Posterior vena cava (tissue), 2 donors: ENCODE results near the gene CREB1. TPM values are rescaled to one million over a fixed set of nuclear protein-coding genes. Genes with fewer than 3 reads are reported as not detected.

Source experiments
- DNase-seq: peaks from one replicate; pipeline ENCODE4 v3.0.0-alpha.2; 2020; ENCODE audit warnings: low spot score
- intact Hi-C, 2 donors: fragments of 100-400 bp; cut with DNase I; formaldehyde crosslinking; loops; one replicate each; pipeline versions ENCODE4 v1.14.1 to v1.14.2; 2022 to 2023
- total RNA-seq, 2 donors: library from RNA; stranded (reverse); fragmentation: NEBNext Ultra II Directional; extraction: Animal tissue kit (Norgen Biotek cat#: 25700); gene quantifications; one replicate each; pipeline ENCODE4 v1.2.1, GENCODE V29; 2021
- donor health status: DM: yes; HTN: yes; CAD: no.
- donor health status: DM: yes; HTN: yes; CAD: no.

Gene CREB1
- total RNA-seq, 2 donors from 2014 or later = 62.0 to 67.9 TPM

DNA sequence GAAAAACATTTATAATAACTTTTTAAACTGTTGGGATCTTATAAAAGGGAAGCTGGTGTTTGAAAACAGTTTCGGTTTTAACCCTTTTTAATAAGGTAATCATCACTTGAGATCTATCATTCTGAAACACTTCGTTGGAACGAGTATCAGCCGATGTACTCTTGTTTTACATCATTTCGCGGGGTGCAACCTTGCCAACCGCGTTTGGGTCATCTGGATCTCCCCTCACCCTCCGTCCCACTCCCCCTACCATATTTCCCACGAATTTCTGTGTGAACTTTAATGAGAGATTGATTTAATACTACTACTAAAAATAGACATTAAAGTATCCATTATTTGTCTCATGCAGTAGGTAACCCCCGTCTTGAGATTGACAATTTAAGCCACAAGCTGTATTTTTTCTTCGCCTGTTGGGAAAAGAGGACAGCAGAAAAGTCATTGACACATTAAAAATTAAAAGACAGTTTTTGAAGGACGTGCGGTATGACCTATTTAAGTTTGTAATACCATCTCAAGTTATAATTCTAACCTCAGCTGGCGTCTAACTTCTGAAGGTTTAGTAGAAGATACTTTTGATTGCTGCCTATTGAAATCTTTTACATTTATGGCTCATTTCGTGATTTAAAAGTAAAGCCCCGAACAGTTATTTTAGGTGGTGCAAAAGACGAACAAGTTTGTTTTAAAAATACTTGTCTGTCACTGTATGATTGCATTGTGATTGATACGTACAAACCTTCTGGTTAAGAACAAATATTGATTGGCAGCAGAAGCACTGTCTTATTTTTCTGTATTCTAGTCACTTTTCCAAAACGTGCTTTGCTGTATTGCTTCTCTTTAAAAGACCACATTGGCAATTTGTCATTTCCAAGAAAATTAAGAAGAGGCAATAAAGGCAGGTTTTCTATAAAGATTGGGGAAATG is 1.5 kb downstream of the CREB1 start:
- no peak for DNase-seq
- intact Hi-C loops = no loop called here

DNA sequence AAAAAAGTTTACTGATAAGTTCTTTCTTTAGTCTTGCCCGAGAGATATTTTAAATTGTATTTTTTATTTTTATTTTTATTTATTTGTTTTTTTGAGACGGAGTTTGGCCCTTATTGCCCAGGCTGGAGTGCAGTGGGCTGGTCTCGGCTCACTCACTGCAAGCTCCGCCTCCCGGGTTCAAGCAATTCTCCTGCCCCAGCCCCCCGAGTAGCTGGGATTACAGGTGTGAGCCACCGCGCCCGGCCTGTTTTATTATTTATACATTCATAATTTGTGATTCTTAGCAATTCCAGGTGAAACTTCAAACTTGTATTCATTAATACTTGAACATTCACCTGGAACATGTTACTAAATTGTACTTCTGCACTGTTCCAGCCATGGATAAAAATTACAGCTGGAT is 2.9 kb downstream of the CREB1 start:
- intact Hi-C loops = no loop called here
- DNase-seq = no peak

- no peak for DNase-seq
These were observed 3.8 kb downstream of the CREB1 start for GRCh38 chr2:207533461-207534008.

DNA sequence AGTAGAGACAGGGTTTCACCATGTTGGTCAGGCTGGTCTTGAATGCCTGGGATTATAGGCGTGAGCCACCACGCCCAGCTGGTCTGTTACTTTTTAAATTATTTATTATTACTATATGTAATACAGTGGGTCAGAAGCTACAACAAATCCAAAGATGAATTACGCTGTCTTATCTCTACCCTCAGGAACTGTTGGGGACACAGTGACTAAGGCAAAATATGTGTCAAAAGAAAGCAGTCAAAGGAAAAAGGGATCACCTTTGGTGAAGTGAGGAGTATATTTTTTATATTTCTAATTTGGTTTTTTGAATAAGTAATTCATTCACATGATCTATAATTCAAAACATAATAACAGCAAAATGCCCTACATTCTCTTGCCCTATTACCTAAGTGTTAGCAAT is 4.7 kb downstream of the CREB1 start:
- no peak for DNase-seq

More at GRCh38 chr2:207533461-207534008, 3.8 kb downstream of the CREB1 start:
- intact Hi-C loops = no loop called here

DNA sequence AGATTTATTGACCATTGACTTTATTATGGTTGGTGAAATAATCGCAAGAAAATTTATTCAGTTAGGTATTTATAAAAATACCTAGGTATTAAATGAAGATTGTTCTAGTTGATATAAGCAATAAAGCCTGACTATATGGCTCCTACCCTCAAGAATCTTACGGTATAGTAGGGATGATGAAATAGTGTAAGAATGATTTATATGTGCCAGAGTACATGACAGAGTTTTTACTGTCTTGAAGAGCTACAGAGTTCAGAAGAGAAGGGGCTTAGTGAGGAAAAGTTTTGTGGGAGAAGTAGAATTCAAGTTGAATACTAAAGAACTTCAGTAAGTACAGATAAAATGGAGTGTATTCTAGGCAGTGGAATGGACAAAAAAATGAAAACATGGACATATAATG is 9.7 kb downstream of the CREB1 start:
- intact Hi-C loops = no loop called here
- DNase-seq = no peak

More for the DNA sequence above, 4.7 kb downstream of the CREB1 start:
- intact Hi-C loops = no loop called here

- intact Hi-C loops = no loop called here
- no peak for DNase-seq
These were observed 10.7 kb downstream of the CREB1 start for GRCh38 chr2:207540431-207540830.

DNA sequence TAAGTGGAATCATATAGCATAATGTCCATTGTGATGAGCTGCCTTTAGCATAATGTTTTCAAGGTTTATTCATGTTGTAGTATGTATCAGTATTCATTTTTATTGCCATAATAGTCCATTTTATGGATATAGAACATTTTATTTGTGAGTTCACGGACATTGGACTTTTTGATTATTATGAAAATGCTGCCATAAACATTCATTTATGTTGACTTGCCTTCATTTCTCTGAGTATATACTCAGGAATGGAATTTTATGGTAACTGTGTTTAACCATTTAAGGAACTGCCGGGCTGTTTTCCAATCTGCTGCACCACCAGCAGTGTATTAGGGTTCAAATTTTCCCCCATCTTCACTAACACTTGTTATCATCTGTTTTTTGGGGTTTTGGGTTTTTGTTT is 12.2 kb downstream of the CREB1 start:
- DNase-seq = no peak
- intact Hi-C loops = no loop called here

GRCh38 chr2:207543272-207543671 is 13.5 kb downstream of the CREB1 start:
- no peak for DNase-seq
- intact Hi-C loops = no loop called here

- no peak for DNase-seq
- intact Hi-C loops = no loop called here
These were observed 17.1 kb downstream of the CREB1 start for GRCh38 chr2:207546822-207547221.

DNA sequence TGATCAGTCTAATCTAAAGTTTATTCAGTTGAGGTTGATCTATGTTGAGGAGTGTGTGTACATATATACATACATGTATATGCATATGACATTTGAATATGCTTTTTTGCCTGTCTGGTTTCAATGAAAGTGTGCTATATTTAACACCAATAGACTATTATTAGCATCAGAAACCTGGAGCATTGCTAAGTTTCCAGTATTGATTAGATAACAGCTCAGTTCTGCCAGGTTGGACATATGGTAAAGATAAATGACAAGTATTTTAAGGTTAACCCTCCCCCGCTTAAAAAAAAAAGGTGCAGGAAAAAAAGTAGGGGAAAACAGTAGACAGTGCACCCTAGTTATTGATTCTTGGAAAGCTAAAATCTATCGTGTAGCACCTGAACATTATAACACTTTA is 19.4 kb downstream of the CREB1 start:
- intact Hi-C loops = no loop called here
- no peak for DNase-seq

DNA sequence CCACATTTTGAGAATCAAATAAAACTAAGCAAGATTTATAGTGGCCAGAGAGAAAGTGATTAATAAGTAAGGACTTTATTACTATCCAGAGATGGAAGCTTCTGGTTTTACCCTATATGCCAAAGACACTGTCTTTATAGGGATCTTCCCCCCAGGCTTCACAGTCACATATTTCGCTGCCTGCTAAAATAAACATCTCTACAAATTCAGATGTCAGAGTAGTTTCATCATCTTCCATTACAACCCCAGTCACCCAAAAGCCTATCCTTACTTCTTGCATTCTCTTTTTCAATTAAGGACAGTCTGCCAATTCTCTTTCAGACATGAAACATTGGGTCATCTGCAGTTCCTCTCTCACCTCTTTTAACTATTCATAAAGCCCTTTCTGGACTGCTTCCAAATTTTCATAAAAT is 28.3 kb downstream of the CREB1 start:
- DNase-seq = no peak
- intact Hi-C loops = no loop called here

DNA sequence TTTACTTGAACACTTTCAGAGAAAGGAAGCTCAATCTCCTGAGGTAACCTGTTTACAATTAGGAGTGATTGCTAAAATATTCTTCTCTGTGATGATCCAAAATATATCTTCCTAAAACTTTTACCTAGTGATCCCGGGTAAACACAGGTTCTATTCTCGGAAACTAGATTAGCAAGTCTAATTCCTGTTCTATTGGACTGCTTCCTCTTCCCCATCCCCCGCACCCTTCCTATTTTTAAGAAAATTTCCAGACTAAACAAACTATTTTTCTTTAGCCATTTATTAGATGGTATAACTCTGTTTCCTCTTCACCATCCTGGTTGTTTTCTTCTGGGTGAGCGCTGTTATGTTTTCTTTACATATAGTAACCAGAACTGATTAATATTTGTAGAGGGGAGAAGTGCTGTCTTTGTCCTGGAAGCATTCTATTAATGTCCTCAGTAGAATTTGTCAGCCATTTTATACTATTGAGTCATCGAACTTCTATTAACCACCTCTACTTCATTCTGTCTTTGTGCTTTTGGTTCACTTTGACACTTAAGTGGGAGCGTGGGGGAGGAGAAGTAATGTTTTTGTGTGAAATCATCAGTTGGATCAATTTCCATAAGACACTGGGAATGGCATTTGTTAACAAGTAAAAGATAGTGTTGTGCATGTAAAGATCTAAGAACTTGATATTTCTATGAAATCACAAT is 31.8 kb downstream of the CREB1 start:
- intact Hi-C loops = no loop called here
- no peak for DNase-seq

DNA sequence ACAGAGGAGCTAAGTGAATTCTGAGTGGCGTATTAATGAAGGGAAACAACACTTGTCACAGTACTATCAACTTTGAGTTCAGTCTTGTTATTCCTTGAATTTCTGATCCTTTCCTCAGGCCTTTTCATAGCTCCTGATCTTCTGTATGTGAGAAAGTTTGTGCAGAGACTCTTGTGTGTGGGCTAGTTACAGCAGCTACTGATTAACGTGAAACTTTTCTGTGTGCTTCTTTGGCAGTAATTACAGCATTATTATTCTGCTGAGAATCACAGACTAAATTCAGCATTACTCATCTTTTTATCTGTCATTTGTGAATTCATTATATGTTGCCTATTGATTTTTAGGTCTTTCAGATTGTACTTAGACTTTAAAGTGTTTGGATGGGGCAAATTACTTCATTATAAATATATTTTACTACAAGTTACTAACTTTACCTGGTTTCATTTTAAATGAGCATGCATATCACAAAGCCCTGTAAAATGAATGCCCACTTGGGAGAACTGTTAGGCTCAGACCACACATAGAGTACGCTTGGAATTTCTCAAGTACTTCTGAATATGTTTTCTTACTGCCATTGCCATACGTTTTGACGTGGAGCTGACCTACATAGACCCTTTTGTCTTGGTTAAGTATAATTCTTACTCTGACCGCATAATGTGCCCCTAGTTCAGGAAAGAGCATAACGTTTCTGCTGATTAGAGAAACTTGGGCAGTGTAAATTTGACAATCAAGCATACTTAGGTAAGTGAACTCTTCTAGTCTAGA is 36.2 kb downstream of the CREB1 start:
- intact Hi-C loops = no loop called here
- DNase-seq = no peak

DNA sequence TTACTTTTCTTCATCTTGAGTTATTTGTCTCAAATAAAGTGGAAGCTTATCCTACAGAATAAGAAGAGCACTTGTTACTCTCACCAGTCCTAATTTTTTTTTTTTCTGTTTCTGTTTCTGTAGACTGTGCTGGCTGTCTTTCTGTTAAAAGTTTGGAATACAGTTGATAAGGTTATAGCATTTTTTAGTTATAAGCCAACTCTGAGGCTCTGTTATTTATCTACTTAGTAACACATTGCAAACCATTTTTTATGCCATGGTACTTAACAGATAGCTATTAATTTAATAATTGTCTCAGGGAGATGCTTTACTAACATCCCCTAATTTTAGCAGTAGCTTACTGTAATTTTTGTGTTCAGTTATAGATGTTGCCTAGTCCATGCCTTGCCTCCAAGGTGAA is 37.9 kb downstream of the CREB1 start:
- DNase-seq = no peak
- intact Hi-C loops = no loop called here

DNA sequence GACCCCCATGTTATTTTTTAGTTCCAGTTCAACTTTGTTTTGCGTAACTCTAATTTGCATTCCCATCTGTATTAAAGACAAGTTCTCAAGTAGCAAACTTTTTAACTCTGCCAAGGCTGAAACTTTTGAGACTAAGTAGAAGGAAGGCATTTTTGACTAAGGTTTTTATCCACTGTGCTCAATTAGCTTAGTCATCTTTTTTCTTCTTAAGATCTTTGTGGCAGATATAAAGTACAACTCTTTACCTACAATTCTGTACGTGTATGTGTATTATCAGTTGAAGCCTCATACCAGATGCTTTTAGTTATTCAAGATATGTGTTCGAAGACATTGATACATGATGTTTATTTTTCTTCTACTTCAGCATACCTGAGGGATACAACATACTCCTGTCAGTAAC is 41.6 kb downstream of the CREB1 start:
- no peak for DNase-seq
- intact Hi-C loops = no loop called here

- intact Hi-C loops = no loop called here
These were observed 55.2 kb downstream of the CREB1 start for GRCh38 chr2:207584952-207585351.

DNA sequence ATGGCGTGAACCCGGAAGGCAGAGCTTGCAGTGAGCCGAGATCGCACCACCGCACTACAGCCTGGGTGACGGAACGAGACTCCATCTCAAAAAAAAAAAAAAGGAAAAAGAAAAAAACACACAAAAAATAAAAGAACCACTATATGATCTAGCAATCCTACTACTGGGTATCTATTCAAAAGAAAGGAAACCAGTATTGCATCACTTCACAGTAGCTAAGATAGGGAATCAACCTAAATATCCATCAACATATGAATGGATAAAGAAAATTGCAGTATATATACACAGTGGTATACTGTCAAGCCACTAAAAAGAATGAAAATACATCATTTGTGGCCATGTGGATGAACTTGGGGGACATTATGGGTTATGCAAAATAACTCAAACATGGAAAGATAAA is 57.5 kb downstream of the CREB1 start:
- DNase-seq = no peak
- intact Hi-C loops = no loop called here

More at GRCh38 chr2:207584952-207585351, 55.2 kb downstream of the CREB1 start:
- DNase-seq = no peak

DNA sequence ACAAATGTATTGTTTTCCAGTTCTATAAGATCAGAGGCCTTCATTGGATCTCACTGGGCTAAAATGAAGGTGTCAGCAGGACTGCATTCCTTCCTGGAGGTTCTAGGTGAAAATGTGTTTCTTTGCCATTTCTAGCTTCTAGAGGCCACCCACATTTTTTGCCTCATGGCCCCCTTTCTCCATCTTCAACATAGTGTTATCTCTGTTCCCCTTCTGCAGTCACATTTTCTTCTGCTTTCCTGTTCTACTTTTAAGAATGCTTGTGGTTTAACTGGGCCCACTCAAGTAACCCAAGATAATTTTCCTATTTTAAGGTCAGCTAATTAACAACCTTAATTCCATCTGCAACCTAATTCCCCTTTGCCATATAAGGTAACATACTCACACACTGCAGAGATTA is 59.4 kb downstream of the CREB1 start:
- no peak for DNase-seq
- intact Hi-C loops = no loop called here

- intact Hi-C loops = no loop called here
These were observed 63.5 kb downstream of the CREB1 start for GRCh38 chr2:207593277-207593676.

DNA sequence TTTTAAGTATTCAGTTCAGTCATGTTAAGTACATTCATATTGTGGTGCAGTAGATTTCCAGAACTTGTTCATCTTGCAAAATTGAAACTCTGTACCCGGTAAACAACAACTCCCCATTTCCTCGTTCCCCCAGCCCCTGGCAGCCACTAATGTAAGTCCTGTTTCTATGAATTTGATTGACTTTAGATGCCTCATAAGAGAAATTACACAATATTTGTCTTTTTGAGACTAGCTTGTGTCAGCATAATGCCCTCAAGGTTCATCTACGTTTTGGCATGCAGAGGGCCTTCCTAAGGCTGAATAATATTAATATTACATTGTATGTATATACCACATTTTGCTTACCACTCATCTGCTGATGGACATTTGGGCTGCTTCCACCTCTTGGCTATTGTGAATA is 64.5 kb downstream of the CREB1 start:
- intact Hi-C loops = no loop called here
- no peak for DNase-seq

More at GRCh38 chr2:207593277-207593676, 63.5 kb downstream of the CREB1 start:
- no peak for DNase-seq
